ENCODE results near the gene DLK1. TPM values are rescaled to one million over a fixed set of nuclear protein-coding genes. Genes with fewer than 3 reads are reported as not detected.

The DLK1 gene
- total RNA-seq, 2 experiments from 2014 or later = not detected

GRCh38 chr14:100713705-100714104 is 13.0 kb upstream of the DLK1 start:
- Mint-ChIP-seq H3K27ac (no peak overlapping the region), H3K4me1 (peaks cover 2% of the 10 kb centered on the region)

GRCh38 chr14:100714258-100714892 is 12.3 kb upstream of the DLK1 start:
- peaks cover 24% of the 10 kb centered on the region for H3K27me3 Mint-ChIP-seq
- no peaks in the 10 kb centered on the region for H3K36me3 Mint-ChIP-seq
- H3K4me3 Mint-ChIP-seq = no peak overlapping the region
- H3K27ac Mint-ChIP-seq = no peak overlapping the region
- ATAC-seq (ENCODE audit: low read depth) (no peak), DNase-seq (no peak)
- peaks cover 2% of the 10 kb centered on the region for H3K4me1 Mint-ChIP-seq
- POLR2A ChIA-PET = no interaction called here
- H3K9me3 Mint-ChIP-seq = no peaks in the 10 kb centered on the region

More at GRCh38 chr14:100713705-100714104, 13.0 kb upstream of the DLK1 start:
- H3K4me3 Mint-ChIP-seq = no peak overlapping the region
- POLR2A ChIA-PET = no interaction called here
- no peaks in the 10 kb centered on the region for H3K36me3 Mint-ChIP-seq
- no peaks in the 10 kb centered on the region for H3K9me3 Mint-ChIP-seq
- DNase-seq = no peak
- peaks cover 23% of the 10 kb centered on the region for H3K27me3 Mint-ChIP-seq
- no peak for ATAC-seq (ENCODE audit: low read depth)

- no peak overlapping the region for H3K4me3 Mint-ChIP-seq
- no peak for ATAC-seq (ENCODE audit: low read depth)
- DNase-seq = no peak
- POLR2A ChIA-PET = no interaction called here
- peaks cover 2% of the 10 kb centered on the region for H3K4me1 Mint-ChIP-seq
- no peaks in the 10 kb centered on the region for H3K36me3 Mint-ChIP-seq
- peaks cover 19% of the 10 kb centered on the region for H3K27me3 Mint-ChIP-seq
- H3K27ac Mint-ChIP-seq = no peak overlapping the region
- H3K9me3 Mint-ChIP-seq = no peaks in the 10 kb centered on the region
Observed at GRCh38 chr14:100715332-100715731, 11.4 kb upstream of the DLK1 start.

GRCh38 chr14:100715803-100716202 is 10.9 kb upstream of the DLK1 start:
- no peaks in the 10 kb centered on the region for H3K9me3 Mint-ChIP-seq
- H3K4me3 Mint-ChIP-seq = no peak overlapping the region
- H3K36me3 Mint-ChIP-seq = no peaks in the 10 kb centered on the region
- H3K27ac Mint-ChIP-seq = no peak overlapping the region
- peaks cover 15% of the 10 kb centered on the region for H3K27me3 Mint-ChIP-seq
- peaks cover 2% of the 10 kb centered on the region for H3K4me1 Mint-ChIP-seq
- POLR2A ChIA-PET = no interaction called here
- ATAC-seq (ENCODE audit: low read depth) (no peak), DNase-seq (no peak)

- no peak overlapping the region for H3K27ac Mint-ChIP-seq
- H3K9me3 Mint-ChIP-seq = no peaks in the 10 kb centered on the region
- no peaks in the 10 kb centered on the region for H3K36me3 Mint-ChIP-seq
- ATAC-seq (ENCODE audit: low read depth) (no peak), DNase-seq (no peak)
- peaks cover 8% of the 10 kb centered on the region for H3K27me3 Mint-ChIP-seq
- H3K4me3 Mint-ChIP-seq = no peak overlapping the region
- H3K4me1 Mint-ChIP-seq = peaks cover 2% of the 10 kb centered on the region
- POLR2A ChIA-PET = no interaction called here
Observed at GRCh38 chr14:100717386-100717785, 9.3 kb upstream of the DLK1 start.

GRCh38 chr14:100719976-100720520 is 6.6 kb upstream of the DLK1 start:
- Mint-ChIP-seq H3K36me3 (no peaks in the 10 kb centered on the region), H3K27me3 (peaks cover 6% of the 10 kb centered on the region), H3K4me3 (no peak overlapping the region), H3K27ac (no peak overlapping the region), H3K4me1 (no peaks in the 10 kb centered on the region), H3K9me3 (no peaks in the 10 kb centered on the region)
- POLR2A ChIA-PET = no interaction called here
- ATAC-seq (ENCODE audit: low read depth) (no peak), DNase-seq (no peak)

- POLR2A ChIA-PET = no interaction called here
- H3K4me3 Mint-ChIP-seq = no peak overlapping the region
- no peaks in the 10 kb centered on the region for H3K4me1 Mint-ChIP-seq
- H3K9me3 Mint-ChIP-seq = no peaks in the 10 kb centered on the region
- no peak overlapping the region for H3K27ac Mint-ChIP-seq
- DNase-seq = no peak
- H3K27me3 Mint-ChIP-seq = peaks cover 16% of the 10 kb centered on the region
- no peaks in the 10 kb centered on the region for H3K36me3 Mint-ChIP-seq
- no peak for ATAC-seq (ENCODE audit: low read depth)
Observed at GRCh38 chr14:100721568-100721967, 5.1 kb upstream of the DLK1 start.

- H3K4me1 Mint-ChIP-seq = no peaks in the 10 kb centered on the region
- DNase-seq (no peak), ATAC-seq (ENCODE audit: low read depth) (no peak)
- H3K36me3 Mint-ChIP-seq = no peaks in the 10 kb centered on the region
- no peaks in the 10 kb centered on the region for H3K9me3 Mint-ChIP-seq
- no peak overlapping the region for H3K27ac Mint-ChIP-seq
- POLR2A ChIA-PET = no interaction called here
- H3K27me3 Mint-ChIP-seq = peaks cover 17% of the 10 kb centered on the region
- H3K4me3 Mint-ChIP-seq = no peak overlapping the region
Observed at GRCh38 chr14:100722367-100722766, 4.3 kb upstream of the DLK1 start.

- H3K4me3 Mint-ChIP-seq = no peak overlapping the region
Observed at GRCh38 chr14:100723135-100723829, 3.4 kb upstream of the DLK1 start.

GRCh38 chr14:100723830-100724437 is 2.8 kb upstream of the DLK1 start:
- POLR2A ChIA-PET = no interaction called here
- no peak for DNase-seq
- no peak for ATAC-seq (ENCODE audit: low read depth)

More at GRCh38 chr14:100723135-100723829, 3.4 kb upstream of the DLK1 start:
- POLR2A ChIA-PET = no interaction called here
- DNase-seq = no peak
- Mint-ChIP-seq H3K27me3 (peaks cover 24% of the 10 kb centered on the region), H3K36me3 (no peaks in the 10 kb centered on the region), H3K27ac (no peak overlapping the region), H3K9me3 (no peaks in the 10 kb centered on the region), H3K4me1 (no peaks in the 10 kb centered on the region)
- no peak for ATAC-seq (ENCODE audit: low read depth)

GRCh38 chr14:100724536-100724935 is 2.2 kb upstream of the DLK1 start:
- Mint-ChIP-seq H3K36me3 (no peaks in the 10 kb centered on the region), H3K4me3 (no peak overlapping the region), H3K4me1 (no peaks in the 10 kb centered on the region), H3K27ac (no peak overlapping the region), H3K9me3 (no peaks in the 10 kb centered on the region), H3K27me3 (peaks cover 30% of the 10 kb centered on the region)
- POLR2A ChIA-PET = no interaction called here
- no peak for ATAC-seq (ENCODE audit: low read depth)
- DNase-seq = no peak

More at GRCh38 chr14:100723830-100724437, 2.8 kb upstream of the DLK1 start:
- H3K4me1 Mint-ChIP-seq = no peaks in the 10 kb centered on the region
- no peaks in the 10 kb centered on the region for H3K9me3 Mint-ChIP-seq
- peaks cover 27% of the 10 kb centered on the region for H3K27me3 Mint-ChIP-seq
- H3K27ac Mint-ChIP-seq = no peak overlapping the region
- H3K4me3 Mint-ChIP-seq = no peak overlapping the region
- no peaks in the 10 kb centered on the region for H3K36me3 Mint-ChIP-seq

- Mint-ChIP-seq H3K4me1 (no peaks in the 10 kb centered on the region), H3K9me3 (no peaks in the 10 kb centered on the region), H3K4me3 (no peak overlapping the region), H3K27ac (no peak overlapping the region), H3K27me3 (peaks cover 30% of the 10 kb centered on the region), H3K36me3 (no peaks in the 10 kb centered on the region)
- DNase-seq = no peak
- POLR2A ChIA-PET = no interaction called here
- ATAC-seq (ENCODE audit: low read depth) = no peak
Observed at GRCh38 chr14:100725587-100726387, 905 bp upstream of the DLK1 start.

GRCh38 chr14:100727086-100727872 is 587 bp downstream of the DLK1 start:
- Mint-ChIP-seq H3K4me3 (no peak overlapping the region), H3K27me3 (peaks cover 30% of the 10 kb centered on the region), H3K9me3 (no peaks in the 10 kb centered on the region), H3K36me3 (no peaks in the 10 kb centered on the region), H3K4me1 (no peaks in the 10 kb centered on the region), H3K27ac (no peak overlapping the region)
- DNase-seq (no peak), ATAC-seq (ENCODE audit: low read depth) (no peak)
- POLR2A ChIA-PET = no interaction called here

Data from activated naive CD8-positive, alpha-beta T cell treated with anti-CD3 and anti-CD28 coated beads, Interleukin-2, amount 10 ng/mL, durations not matched to agents 7 days and 5 days (primary cell).